PC-3 (cell line): Measurements from ENCODE around the gene CDC16.

Experiments used
- CTCF ChIP-seq: fragments of 300-600 bp; sonication (generic); conservative IDR thresholded peaks from 2 replicates; pipeline ENCODE4 v1.5.1; 2017; ENCODE audit warnings: antibody characterized with exemption, low read depth, mild to moderate bottlenecking, low read length
- EZH2 ChIP-seq: fragments of 300-600 bp; sonication (generic); IDR thresholded peaks from one replicate; pipeline ENCODE4 v1.6.1; 2017; ENCODE audit warnings: antibody characterized with exemption, mild to moderate bottlenecking, low read length; ENCODE audit not compliant: unreplicated experiment

GRCh38 chr13:114230117-114230516 is 4.6 kb upstream of the CDC16 start:
- no peak for TF ChIP-seq CTCF
- TF ChIP-seq EZH2 = no peak
